WTC11 (cell line): ENCODE data around the gene MMS19. TPM values are rescaled to one million over a fixed set of nuclear protein-coding genes. Genes with fewer than 3 reads are reported as not detected.
A peak's percentile ranks its signal among the peaks of the same experiment; 100 is the strongest.

ENCODE experiments used
- ATAC-seq: fragments of 200-7000 bp; cut with Tn5 transposase; 2 replicates; pipeline ENCODE4 v1.10.0; 2021; ENCODE audit warnings: mild to moderate bottlenecking, moderate library complexity
- CTCF ChIA-PET: fragments of 300-600 bp; sonication (Branson Sonifier 250); formaldehyde crosslinking; loops from one replicate; lab custom pipeline; 2021; ENCODE audit warnings: antibody characterized with exemption; lab: Charles Lee
- POLR2A ChIA-PET: fragments of 350-600 bp; sonication (Branson Sonifier 250); formaldehyde crosslinking; loops from one replicate; lab custom pipeline; 2021; ENCODE audit warnings: antibody characterized with exemption; lab: Charles Lee
- DNase-seq: peaks from one replicate; pipeline ENCODE4 v3.0.0; 2021; ENCODE audit warnings: low spot score
- H3K27ac Mint-ChIP-seq: 2 replicates; pipeline ENCODE4 v1.8.0; 2021; ENCODE audit warnings: mixed read lengths
- H3K27me3 Mint-ChIP-seq: 2 replicates; pipeline ENCODE4 v1.8.0; 2021; ENCODE audit warnings: low read depth, mild to moderate bottlenecking, moderate library complexity, mixed read lengths
- H3K36me3 Mint-ChIP-seq: 2 replicates; pipeline ENCODE4 v1.8.0; 2021; ENCODE audit warnings: mixed read lengths
- H3K4me1 Mint-ChIP-seq: 2 replicates; pipeline ENCODE4 v1.8.0; 2022; ENCODE audit warnings: mixed read lengths
- H3K4me3 Mint-ChIP-seq: 2 replicates; pipeline ENCODE4 v1.8.0; 2021; ENCODE audit warnings: mild to moderate bottlenecking, moderate library complexity, mixed read lengths
- H3K9me3 Mint-ChIP-seq: 2 replicates; pipeline ENCODE4 v1.8.0; 2021; ENCODE audit warnings: mixed read lengths
- CREB1 ChIP-seq: sonication (generic); formaldehyde crosslinking; IDR thresholded peaks from 2 replicates; pipeline ENCODE4 v1.8.0; 2023; ENCODE audit warnings: mild to moderate bottlenecking, missing genetic modification reagents
- CREM ChIP-seq: sonication (generic); formaldehyde crosslinking; IDR thresholded peaks from 2 replicates; pipeline ENCODE4 v1.8.1; 2022; ENCODE audit warnings: mild to moderate bottlenecking, missing genetic modification reagents, moderate library complexity
- E2F5 ChIP-seq: sonication (generic); formaldehyde crosslinking; IDR thresholded peaks from 2 replicates; pipeline ENCODE4 v1.8.1; 2022; ENCODE audit warnings: mild to moderate bottlenecking, moderate library complexity, missing genetic modification reagents
- GABPB1 ChIP-seq: sonication (generic); formaldehyde crosslinking; IDR thresholded peaks from 2 replicates; pipeline ENCODE4 v1.8.1; 2023; ENCODE audit warnings: mild to moderate bottlenecking, missing genetic modification reagents
- GTF2I ChIP-seq: fragments of 250-450 bp; sonication (Bioruptor Pico); conservative IDR thresholded peaks from 2 replicates; pipeline ENCODE4 v1.4.0; 2021; ENCODE audit warnings: mild to moderate bottlenecking
- HMGXB4 ChIP-seq: sonication (generic); formaldehyde crosslinking; IDR thresholded peaks from 2 replicates; pipeline ENCODE4 v1.8.1; 2023; ENCODE audit warnings: mild to moderate bottlenecking, moderate library complexity, missing genetic modification reagents
- IRF2 ChIP-seq: sonication (generic); formaldehyde crosslinking; IDR thresholded peaks from 2 replicates; pipeline ENCODE4 v1.8.0; 2022; ENCODE audit warnings: low read depth, missing genetic modification reagents, borderline replicate concordance
- NFE2L1 ChIP-seq: sonication (generic); formaldehyde crosslinking; IDR thresholded peaks from 2 replicates; pipeline ENCODE4 v1.8.1; 2023; ENCODE audit warnings: missing genetic modification reagents
- NR2C2 ChIP-seq: sonication (generic); formaldehyde crosslinking; IDR thresholded peaks from 2 replicates; pipeline ENCODE4 v1.8.0; 2022; ENCODE audit warnings: mild to moderate bottlenecking, missing genetic modification reagents
- OVOL2 ChIP-seq: fragments of 250-450 bp; sonication (Bioruptor Pico); IDR thresholded peaks from 2 replicates; pipeline ENCODE4 v1.9.0; 2021; ENCODE audit warnings: mild to moderate bottlenecking, borderline replicate concordance
- PRDM15 ChIP-seq: sonication (generic); formaldehyde crosslinking; IDR thresholded peaks from 2 replicates; pipeline ENCODE4 v1.8.0; 2022; ENCODE audit warnings: missing genetic modification reagents
- RELA ChIP-seq: sonication (generic); formaldehyde crosslinking; IDR thresholded peaks from 2 replicates; pipeline ENCODE4 v1.8.1; 2022; ENCODE audit warnings: missing genetic modification reagents, mild to moderate bottlenecking, borderline replicate concordance
- SOX15 ChIP-seq: fragments of 250-450 bp; sonication (Bioruptor Pico); IDR thresholded peaks from 2 replicates; pipeline ENCODE4 v1.9.0; 2021; ENCODE audit warnings: mild to moderate bottlenecking
- TCF7 ChIP-seq: sonication (generic); formaldehyde crosslinking; IDR thresholded peaks from 2 replicates; pipeline ENCODE4 v1.8.0; 2022; ENCODE audit warnings: mild to moderate bottlenecking, low read depth, missing genetic modification reagents, moderate library complexity
- ZBTB21 ChIP-seq: sonication (generic); formaldehyde crosslinking; IDR thresholded peaks from 2 replicates; pipeline ENCODE4 v1.8.1; 2023; ENCODE audit warnings: mild to moderate bottlenecking, missing genetic modification reagents, borderline replicate concordance
- ZNF396 ChIP-seq: fragments of 250-450 bp; sonication (Bioruptor Pico); IDR thresholded peaks from 2 replicates; pipeline ENCODE4 v1.8.0; 2021; ENCODE audit warnings: mild to moderate bottlenecking, moderate library complexity, borderline replicate concordance
- ZNF416 ChIP-seq: fragments of 250-450 bp; sonication (Bioruptor Pico); IDR thresholded peaks from 2 replicates; pipeline ENCODE4 v1.9.0; 2021; ENCODE audit warnings: mild to moderate bottlenecking, inconsistent platforms
- total RNA-seq: library from RNA; stranded (reverse); gene quantifications from 3 replicates; pipeline ENCODE4 v1.2.3, GENCODE V29; 2021
- TF ChIP-seq, protein P1 (sequence below): sonication (generic); formaldehyde crosslinking; IDR thresholded peaks from 2 replicates; pipeline ENCODE4 v1.8.1; 2022; ENCODE audit warnings: low read depth, mild to moderate bottlenecking, moderate library complexity, missing genetic modification reagents, borderline replicate concordance
- TF ChIP-seq, protein P2 (sequence below): sonication (generic); formaldehyde crosslinking; IDR thresholded peaks from 2 replicates; pipeline ENCODE4 v1.8.0; 2023; ENCODE audit warnings: missing genetic modification reagents
- TF ChIP-seq, protein P3 (sequence below): sonication (generic); formaldehyde crosslinking; IDR thresholded peaks from 2 replicates; pipeline ENCODE4 v1.8.1; 2022; ENCODE audit warnings: mild to moderate bottlenecking, missing genetic modification reagents, moderate library complexity, borderline replicate concordance

Gene MMS19
- total RNA-seq, 1 experiment from 2014 or later = 135 TPM

GRCh38 chr10:97519342-97519741 is 21.1 kb upstream of the MMS19 start (continued):
- TF ChIP-seq OVOL2 (CRISPR knock-in tag) (no peak), SOX15 (CRISPR knock-in tag) (no peak), PRDM15 (CRISPR knock-in tag) (no peak), TCF7 (CRISPR knock-in tag) (no peak), HMGXB4 (CRISPR knock-in tag) (no peak)
- TF ChIP-seq, all 79 proteins: peak for 0

GRCh38 chr10:97518301-97519043 is 20.2 kb upstream of the MMS19 start:
- no peak for TF ChIP-seq GABPB1 (CRISPR knock-in tag)
- TF ChIP-seq ZBTB21 (CRISPR knock-in tag) = no peak
- TF ChIP-seq CREB1 (CRISPR knock-in tag) = no peak
- TF ChIP-seq, all 79 proteins: peak for 0
- no peak overlapping the region for H3K4me3 Mint-ChIP-seq
- DNase-seq (no peak), ATAC-seq (peak; percentile 56)
- no peaks in the 10 kb centered on the region for H3K9me3 Mint-ChIP-seq
- CTCF ChIA-PET = interaction anchor here (0.6 to 2.1 kb wide), 4 partner anchors 14 to 54 kb away, joined by 3 to 13 read pairs (median 3); partner anchors contain the start of gene ANKRD2
- POLR2A ChIA-PET = no interaction called here
- no peaks in the 10 kb centered on the region for H3K36me3 Mint-ChIP-seq
- no peaks in the 10 kb centered on the region; the same call in 1 of the 2 replicates for H3K27me3 Mint-ChIP-seq
- peak overlapping the region; percentile 55; the same call in 1 of the 2 replicates for H3K27ac Mint-ChIP-seq
- H3K4me1 Mint-ChIP-seq = peaks cover 43% of the 10 kb centered on the region

- peaks cover 49% of the 10 kb centered on the region for H3K4me1 Mint-ChIP-seq
- POLR2A ChIA-PET = no interaction called here
- no peak for ATAC-seq
- H3K36me3 Mint-ChIP-seq = no peaks in the 10 kb centered on the region
- DNase-seq = no peak
- no peaks in the 10 kb centered on the region for H3K9me3 Mint-ChIP-seq
- H3K4me3 Mint-ChIP-seq = no peak overlapping the region
- no peaks in the 10 kb centered on the region for H3K27me3 Mint-ChIP-seq
- CTCF ChIA-PET = interaction anchor here (0.6 to 2.1 kb wide), 7 partner anchors 15 to 54 kb away, joined by 3 to 13 read pairs (median 3); partner anchors contain the start of gene ANKRD2
- 0 out of 2 replicates have a peak overlapping the region, but pooled peaks have one; percentile 55 for H3K27ac Mint-ChIP-seq
- no peak for TF ChIP-seq ZNF416 (CRISPR knock-in tag)
- no peak for TF ChIP-seq CREM (CRISPR knock-in tag)
- TF ChIP-seq, protein P1, sequence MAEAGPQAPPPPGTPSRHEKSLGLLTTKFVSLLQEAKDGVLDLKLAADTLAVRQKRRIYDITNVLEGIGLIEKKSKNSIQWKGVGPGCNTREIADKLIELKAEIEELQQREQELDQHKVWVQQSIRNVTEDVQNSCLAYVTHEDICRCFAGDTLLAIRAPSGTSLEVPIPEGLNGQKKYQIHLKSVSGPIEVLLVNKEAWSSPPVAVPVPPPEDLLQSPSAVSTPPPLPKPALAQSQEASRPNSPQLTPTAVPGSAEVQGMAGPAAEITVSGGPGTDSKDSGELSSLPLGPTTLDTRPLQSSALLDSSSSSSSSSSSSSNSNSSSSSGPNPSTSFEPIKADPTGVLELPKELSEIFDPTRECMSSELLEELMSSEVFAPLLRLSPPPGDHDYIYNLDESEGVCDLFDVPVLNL (CRISPR knock-in tag) = no peak
- no peak for TF ChIP-seq NR2C2 (CRISPR knock-in tag)
- TF ChIP-seq GTF2I (CRISPR knock-in tag) = no peak
- TF ChIP-seq, protein P2, sequence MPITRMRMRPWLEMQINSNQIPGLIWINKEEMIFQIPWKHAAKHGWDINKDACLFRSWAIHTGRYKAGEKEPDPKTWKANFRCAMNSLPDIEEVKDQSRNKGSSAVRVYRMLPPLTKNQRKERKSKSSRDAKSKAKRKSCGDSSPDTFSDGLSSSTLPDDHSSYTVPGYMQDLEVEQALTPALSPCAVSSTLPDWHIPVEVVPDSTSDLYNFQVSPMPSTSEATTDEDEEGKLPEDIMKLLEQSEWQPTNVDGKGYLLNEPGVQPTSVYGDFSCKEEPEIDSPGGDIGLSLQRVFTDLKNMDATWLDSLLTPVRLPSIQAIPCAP (CRISPR knock-in tag) = no peak
- TF ChIP-seq NFE2L1 (CRISPR knock-in tag) = no peak
- TF ChIP-seq ZNF396 = no peak
- no peak for TF ChIP-seq E2F5 (CRISPR knock-in tag)
- TF ChIP-seq IRF2 (CRISPR knock-in tag) = no peak
- TF ChIP-seq RELA (CRISPR knock-in tag) = no peak
- no peak for TF ChIP-seq ZBTB21 (CRISPR knock-in tag)
- TF ChIP-seq, protein P3, sequence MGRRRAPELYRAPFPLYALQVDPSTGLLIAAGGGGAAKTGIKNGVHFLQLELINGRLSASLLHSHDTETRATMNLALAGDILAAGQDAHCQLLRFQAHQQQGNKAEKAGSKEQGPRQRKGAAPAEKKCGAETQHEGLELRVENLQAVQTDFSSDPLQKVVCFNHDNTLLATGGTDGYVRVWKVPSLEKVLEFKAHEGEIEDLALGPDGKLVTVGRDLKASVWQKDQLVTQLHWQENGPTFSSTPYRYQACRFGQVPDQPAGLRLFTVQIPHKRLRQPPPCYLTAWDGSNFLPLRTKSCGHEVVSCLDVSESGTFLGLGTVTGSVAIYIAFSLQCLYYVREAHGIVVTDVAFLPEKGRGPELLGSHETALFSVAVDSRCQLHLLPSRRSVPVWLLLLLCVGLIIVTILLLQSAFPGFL (CRISPR knock-in tag) = no peak
These were observed 19.6 kb upstream of the MMS19 start for GRCh38 chr10:97517778-97518300.
